Activated gamma-delta T cell treated with anti-CD3 and anti-CD28 coated beads, Interleukin-2, amount 50 U/mL, for 16 hours (primary cell): Measurements from ENCODE around the gene PRKN.

Source experiments
- DNase-seq: peaks from one replicate; pipeline ENCODE4 v3.0.0-alpha.2; 2020; ENCODE audit warnings: low read depth

PRKN gene

DNA sequence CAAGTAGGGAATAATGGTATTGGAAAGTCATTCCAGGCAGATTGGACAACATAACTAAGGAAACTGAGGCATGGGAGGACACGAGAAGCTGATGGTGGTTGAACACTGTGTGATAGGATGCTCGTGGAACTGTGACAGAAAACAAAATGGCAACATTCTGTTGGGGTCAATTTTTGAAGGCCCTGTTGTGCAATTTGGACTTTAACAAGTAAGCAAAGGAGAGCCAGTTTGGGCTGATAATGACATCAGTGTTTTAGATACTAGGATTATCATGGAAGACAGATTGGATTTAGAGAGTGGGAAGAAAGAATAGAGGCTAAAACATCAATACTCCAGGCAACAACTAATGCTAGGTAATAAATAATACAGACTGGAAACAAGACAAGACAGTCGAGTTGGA lies 53.1 kb downstream of the PRKN start:
- no peak for DNase-seq

DNA sequence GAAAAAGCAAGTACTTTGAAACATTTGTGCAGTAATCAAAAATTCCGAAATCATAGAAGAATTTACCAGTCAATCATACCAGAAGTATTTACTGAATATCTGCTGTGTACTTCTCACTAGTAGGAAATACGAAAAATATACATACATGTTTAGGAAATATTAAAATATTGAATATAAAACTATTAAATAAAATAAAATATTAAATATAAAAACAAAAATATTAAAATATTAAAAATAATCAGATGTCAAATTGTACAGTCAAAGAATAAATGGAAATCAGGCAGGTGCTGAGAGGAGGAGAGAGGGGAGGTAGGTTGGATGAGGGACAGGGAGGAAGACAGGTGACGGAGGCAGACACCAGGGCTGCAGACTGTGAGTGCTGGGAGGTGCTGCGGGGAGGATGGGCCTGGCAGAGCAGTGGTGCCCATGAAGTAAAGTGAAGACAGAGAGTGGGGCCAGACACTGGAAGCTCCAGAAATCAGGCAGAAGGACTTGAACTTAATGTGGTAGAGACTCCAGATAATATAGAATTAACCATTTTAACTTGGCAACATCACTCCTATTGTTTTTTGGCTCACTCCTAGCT lies 55.9 kb downstream of the PRKN start:
- DNase-seq = no peak

DNA sequence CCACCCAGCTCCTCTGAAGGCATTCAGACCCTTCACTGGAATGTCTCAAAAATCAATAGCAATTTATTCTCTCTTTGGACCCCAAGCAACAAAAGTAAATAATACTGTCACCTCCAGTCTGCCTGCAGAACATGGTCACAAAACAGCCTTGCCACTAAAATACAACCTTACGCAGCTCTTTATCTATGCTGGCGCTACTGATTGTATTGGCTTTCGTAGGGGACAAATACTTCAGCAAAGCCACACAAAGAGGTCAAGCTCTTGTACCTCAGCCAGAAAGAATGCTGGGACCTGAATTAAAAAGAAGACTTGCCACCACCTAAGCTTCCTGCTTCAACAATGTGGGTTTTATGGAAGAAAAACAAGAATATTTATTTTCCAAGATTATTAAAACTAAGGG lies 57.2 kb downstream of the PRKN start:
- no peak for DNase-seq

DNA sequence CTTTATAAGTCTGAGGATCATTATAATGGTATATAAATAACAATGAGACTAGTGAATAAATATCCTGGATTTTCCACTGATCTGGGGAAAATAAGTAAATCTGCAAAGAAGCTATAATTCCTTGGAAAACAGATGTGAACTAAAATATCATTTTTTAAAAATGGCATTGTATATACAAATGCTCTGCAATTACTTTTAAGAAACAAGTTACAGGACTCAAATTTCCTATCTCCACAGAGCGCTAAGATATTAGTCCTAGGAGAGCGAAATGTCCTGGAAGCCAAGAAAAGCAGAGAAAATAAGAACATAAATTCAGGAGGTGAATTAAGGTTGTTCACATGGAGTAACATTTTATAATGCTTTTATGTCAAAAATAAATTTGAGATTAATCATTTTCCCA lies 61.3 kb downstream of the PRKN start:
- DNase-seq = no peak

DNA sequence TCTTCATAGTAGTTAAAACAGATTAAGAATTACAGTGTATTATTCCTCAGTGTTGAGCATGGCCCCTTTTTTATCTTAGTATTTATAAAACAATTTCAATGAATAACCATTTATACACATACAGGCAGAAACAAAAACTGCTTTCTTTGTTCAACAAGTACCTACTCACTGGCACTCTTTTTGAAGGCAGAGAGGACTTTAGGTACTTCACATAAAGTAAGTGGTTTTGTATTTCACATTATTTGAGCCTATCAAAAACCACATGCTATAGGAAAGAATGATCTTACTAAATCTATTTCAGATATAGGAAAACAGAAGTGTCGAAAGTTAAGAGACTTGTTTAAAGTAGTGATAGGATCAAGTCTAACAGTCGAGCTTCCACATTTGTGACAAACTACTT lies 73.8 kb downstream of the PRKN start:
- no peak for DNase-seq

DNA sequence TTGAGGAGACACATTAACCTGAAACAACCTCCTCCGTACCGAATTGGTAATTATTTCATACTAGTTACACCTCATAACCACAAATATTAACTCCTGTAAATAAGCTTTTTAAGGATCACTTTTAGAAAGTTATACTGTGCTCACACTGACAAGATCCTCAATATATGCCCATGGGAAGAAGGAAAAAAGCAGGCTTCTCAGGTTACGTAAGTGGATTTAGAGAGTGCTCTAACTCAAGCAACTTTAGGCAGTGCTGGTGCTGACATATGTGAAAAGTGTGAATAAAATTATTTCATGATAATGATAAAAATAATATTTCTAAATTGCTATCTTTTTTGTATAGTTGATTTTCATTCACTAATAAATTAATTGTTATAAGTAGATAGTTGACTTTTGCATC lies 76.1 kb downstream of the PRKN start:
- DNase-seq = no peak

DNA sequence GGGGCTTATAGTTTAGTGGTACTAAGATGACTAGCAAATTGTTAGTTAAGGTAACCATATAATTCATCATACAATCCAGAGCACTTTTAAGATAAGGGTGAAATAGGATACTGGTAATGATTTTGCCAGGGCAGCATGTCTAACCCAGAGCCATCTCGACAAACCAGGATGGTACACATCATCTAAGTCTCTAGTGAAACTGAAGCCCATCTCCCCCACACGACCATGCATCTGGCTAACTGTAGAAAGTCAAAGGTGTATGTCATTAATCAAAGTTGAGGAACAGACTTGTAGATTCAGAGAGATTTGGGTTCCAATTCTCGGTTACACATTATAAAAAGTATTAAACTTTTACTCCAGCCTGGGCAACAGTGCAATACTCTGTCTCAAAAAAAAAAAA lies 78.3 kb downstream of the PRKN start:
- no peak for DNase-seq

DNA sequence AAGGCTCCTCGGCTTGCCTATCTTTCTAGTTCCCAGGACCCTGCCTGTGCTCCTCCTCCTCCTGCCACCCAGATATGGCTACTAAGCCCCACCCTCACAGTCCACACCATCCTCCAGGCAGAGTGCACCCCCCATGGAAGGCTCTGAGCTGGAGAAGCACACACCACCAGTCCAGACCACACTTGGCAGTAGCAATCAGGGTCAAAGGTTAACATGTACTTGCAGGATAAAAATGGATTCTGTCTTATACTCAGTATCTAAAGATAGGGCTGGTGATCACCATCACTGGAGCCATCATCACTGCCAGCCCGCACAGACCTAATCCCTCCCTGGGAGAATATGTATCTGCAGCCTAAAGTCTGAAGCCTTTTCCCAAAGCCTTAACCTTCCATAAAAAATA lies 83.4 kb downstream of the PRKN start:
- DNase-seq = no peak

DNA sequence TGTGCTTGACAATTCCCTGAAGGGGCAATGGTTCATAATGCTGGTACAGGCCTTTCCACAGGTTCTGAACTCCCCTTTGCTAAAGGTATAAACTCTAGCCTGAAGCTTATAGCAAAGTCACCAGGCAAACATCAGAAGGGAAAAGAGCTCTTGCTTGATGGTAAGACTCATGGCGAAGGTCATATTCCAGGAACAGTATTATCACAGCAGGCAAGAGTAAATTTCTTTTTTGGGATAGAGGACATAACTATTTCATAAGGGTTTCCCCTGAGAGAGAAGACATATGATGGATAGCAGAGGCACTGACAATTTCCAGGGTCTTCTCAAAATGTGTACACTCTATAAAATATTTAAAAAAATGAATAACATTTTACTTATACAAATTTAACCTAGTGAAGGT lies 86.8 kb downstream of the PRKN start:
- DNase-seq = no peak

DNA sequence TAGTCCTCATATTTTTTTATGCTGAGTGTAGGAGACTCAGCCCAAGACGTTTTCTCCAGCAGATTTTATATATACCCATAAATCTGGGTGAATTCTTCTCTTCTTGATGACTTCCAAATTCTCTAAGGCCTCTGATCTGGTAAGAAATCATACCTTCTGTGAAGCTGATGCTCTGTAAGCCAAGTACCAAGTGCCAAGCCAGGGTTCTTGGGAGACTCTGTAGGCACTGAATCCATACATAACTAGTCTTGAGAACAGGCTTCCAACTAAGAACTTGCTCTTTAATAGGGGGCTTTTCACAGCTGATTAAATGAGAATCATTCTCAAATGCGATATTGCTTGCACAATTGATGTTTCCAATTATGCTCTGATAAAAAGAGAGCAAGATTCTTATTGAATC lies 87.6 kb downstream of the PRKN start:
- DNase-seq = no peak

DNA sequence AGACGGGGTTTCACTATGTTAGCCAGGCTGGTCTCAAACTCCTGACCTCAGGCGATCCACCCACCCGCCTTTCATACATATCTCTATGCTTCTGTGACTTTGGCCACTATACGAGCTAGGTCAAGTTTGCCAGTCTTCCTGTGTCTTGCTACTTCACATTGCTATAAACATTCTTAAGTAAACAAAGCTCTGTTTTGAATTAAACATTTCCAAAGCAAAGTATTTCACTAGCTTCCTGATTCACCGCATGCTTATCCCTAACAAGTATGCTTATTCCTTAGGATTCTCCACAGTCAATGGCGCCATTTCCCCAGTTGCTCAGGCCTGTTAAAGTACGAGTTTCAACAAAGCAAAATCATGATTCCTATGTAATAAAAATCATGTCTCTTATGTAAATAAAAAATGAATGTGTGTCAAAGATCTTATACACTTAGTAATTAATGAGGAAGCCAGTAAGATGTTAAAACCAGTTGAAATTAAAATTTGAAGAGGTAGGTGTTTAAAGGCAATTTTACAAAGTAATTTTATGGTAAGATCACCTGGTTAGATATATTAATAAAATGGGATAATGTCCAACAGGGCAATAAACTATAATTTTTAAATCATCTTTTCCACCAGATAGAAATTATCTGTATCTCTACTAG lies 88.5 kb downstream of the PRKN start:
- no peak for DNase-seq

DNA sequence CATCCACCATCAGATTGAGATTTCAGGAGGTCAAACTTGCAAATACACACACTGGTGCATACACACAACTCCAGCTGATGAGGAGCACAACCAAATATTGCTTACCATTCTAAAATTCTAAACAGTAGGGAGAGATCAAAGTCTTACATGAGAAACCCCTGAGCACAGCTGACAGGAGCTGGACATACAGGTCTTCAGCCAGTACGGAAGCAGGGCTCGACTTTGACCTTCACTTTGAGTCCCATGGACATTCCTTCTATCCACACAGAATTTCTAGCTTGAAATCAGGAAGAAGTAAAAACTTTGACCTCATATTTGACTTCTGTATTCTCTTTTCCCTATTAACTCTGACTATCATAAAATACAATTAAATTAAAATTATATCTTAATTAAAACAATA lies 90.2 kb downstream of the PRKN start:
- no peak for DNase-seq

DNA sequence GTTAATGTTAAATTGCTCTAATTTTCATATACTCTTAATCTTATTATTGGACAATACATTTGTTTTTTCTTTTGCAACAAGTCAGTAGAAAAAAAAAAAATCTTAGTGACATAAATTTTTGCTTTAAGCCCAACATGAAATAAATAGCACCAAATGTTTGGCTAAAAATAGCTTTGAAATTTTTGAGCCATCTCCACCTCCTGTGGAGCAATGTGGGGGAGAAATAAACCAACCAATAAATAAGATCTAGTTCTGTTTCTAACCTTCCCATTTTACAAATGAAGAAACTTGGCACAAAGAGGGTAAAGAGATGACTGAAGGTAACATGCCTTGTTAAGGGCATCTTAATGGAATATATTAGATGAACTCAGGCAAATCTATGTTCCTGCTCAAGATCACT lies 91.4 kb downstream of the PRKN start:
- no peak for DNase-seq

DNA sequence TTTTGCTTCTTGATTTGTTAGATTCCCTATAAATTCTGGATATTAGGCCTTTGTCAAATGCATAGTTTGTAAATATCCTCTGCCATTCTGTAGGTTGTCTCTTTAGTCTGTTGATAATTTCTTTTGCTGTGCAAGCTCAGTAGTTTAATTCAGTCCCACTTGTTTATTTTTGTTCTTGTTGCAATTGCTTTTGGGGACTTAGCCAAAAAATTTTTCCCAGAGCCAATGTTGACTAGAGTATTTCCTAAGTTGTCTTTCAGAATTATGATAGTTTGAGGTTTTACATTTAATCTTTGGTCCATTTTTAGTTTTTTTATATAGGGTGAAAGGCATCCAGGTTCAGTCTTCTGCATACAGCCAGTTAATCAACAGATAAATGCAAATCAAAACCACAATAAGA lies 96.0 kb downstream of the PRKN start:
- DNase-seq = no peak

DNA sequence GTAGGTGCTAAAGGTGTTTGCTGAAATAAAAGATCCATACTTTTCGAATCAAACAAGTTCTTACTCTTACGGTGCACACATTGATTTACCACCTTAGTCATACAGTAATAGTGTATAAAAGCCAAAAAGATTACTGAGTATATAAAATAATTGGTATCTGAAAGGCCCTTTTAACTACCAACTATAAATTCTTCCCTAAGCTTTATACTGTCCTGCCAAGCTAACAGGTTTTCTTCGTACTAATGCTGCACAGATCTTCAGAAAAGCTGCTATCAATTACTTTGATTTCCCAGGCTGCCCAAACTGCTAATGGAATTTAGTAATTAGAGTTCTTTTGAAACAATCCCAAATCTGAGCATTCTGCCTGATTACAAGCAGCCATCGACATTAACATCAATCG lies 97.5 kb downstream of the PRKN start:
- no peak for DNase-seq

DNA sequence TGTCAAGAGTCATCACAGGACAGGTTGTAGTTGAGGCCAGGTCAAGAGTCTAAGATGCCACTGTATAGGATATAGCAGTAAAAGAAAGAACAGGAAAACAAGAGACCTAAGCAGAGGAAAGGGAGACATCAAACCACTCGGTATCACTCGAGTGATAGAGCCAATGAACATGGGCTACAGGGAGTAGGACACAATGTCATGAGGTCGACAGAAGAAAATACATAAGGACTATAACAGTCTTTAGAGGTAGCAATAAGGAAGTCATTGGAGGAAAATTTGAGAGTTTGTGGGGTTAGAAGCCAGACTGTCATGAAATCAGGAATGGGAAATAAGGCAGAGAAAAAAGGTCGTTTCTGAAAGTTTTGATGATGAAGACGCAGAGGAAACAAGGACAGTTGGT lies 99.7 kb downstream of the PRKN start:
- DNase-seq = no peak

DNA sequence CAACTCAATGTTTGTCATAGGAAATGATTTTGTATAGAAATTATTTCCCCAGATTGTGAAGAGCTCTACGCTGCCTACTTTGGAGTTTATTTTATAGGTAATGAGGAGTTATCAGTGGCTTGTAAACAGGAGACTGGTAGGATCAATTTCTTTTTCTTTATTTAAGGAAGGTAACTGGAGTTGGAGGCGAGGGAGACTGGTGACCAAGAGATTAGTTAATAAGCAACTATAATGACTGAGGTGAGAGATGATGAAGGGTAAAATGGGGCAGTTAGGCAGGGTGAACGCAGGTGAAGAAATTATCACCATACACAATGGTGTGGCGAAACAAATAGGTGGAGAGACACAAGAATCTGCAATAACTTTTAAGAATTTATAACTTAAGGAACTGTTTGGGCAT lies 100.2 kb downstream of the PRKN start:
- no peak for DNase-seq

DNA sequence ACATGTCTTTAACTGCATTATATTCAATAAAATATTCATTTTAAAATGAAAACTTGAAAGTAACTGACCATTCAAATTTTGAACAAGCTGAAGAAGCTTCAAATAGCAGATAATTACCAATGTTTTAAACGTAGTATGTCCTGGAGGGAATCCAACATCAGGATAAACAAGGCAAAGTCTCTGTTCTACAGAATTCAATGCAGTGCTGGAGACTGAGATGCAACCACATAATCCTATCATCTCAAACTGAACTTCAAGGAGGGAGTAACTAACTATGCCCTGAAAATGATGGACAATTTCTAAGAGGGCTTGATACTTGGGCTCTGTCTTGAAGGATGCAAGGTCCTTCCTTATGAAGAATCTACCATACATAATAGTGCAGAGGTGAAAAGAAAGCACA lies 100.7 kb downstream of the PRKN start:
- no peak for DNase-seq

DNA sequence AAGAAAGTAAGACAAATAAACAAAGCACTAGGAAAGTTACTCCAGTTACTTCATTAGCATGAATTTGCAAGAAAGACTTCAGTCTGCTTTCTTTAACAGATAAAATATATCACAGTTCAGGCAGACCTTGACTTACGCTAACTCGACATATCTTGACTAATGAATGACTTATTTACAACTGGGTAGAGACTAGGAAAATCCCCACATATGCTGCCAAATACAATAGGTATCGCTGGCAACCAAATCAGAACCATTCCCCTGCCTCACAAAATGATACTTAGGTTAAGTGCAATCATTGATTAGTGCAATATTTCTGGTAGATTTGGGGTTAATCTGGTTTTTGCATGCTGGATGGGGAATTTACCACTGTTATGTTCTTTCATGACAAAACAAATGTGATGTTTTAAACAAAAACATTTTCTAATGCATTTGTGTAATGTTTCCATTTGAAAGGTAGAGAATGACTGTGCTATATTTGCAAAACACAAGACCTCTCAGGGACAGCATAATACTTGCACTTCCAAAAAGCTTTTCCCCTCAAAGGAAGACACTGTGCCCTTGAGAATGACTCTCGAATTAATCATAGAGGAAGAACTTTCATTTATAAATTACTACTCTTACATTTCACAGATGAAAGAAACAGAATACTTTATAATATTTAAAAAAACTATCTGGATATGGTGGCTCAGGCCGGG lies 101.6 kb downstream of the PRKN start:
- DNase-seq = no peak

DNA sequence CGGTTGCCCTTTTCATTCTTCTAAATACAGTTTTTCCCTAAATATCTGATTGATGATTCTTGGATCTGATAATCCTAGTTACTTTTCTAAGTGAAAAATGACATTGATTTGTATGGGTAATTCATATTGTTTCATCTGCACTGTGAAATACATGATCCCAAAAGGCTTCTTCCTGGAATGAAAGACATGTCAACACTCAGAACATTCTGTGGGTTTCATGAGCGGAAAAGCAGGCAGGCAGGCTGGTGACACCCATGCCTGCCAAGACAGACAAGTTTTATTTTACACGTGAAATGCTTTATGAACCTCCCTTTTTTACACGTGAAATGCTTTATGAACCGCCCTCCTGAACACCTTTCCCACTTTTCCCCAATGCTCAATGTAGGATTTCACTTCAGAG lies 105.0 kb downstream of the PRKN start:
- no peak for DNase-seq

DNA sequence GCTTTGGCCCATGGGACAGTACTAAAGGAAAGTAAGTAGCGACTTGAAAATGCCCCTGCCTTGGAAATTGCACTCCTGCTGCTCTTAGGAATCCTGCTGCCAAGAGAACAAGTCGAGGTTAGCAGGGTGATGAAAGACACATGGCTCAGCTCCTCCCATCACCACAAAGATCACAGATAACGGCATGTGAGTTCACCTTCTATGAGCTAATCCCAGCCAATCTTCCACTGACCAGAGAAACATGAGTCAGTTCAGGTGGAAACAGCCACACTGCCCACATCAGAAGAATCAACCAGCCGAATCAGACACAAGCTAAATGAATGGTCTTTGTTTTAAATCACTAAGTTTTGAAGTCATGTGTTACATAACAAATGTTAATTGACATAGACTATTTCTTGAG lies 106.3 kb downstream of the PRKN start:
- no peak for DNase-seq

DNA sequence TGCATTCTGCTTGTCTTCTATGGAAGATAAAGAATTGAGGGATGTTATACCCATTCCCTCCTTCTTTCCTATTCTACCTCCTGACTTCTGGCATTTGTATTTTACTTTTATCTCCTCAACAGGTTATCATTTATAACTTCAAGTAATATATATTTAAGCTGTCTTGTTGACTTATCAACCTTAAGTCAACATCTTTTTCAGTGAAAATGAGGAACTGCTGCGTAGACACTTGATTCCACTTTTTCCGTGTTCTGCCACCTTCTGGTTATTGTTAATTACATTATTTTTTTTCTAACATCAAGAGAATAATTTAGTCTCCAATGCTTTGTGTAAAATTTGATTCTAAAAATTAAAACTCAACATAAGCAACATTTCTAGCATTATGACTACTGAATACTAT lies 107.5 kb downstream of the PRKN start:
- no peak for DNase-seq

DNA sequence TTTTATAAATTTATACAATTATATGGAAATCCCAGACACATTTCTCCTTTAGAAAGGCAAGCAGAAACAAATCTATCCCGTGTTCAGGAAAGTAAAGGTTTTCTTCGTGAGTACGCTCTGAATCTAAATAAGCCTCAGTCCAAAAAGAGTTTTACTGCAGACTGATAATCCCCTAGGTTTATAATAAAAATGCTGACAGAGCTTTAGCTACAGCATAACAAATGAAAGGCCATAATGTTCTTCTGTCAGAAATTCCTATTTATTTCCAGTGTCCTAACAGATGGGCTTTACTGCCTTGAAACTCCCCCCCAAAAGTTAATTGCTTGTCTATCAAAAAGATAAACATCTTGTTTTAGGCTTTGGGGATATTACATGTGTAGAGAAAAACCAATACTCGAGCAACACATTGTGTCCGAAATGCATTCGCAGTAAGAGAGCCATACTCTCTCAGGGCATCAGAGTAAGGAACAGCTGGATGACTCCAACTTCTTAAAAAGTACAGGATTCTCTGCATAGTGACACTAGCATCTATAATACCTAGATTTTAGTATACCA lies 109.0 kb downstream of the PRKN start:
- DNase-seq = no peak
